HEK293 (cell line): ENCODE results near the gene BTRC.

Source experiments
- CTCF ChIA-PET: fragments of 350-600 bp; formaldehyde crosslinking; extraction: SDS; loops from one replicate; lab custom pipeline; 2021; ENCODE audit warnings: antibody characterized with exemption; lab: Yijun Ruan, JAX
- POLR2A ChIA-PET: fragments of 300-600 bp; formaldehyde crosslinking; extraction: SDS; loops from one replicate; lab custom pipeline; 2020; ENCODE audit warnings: antibody characterized with exemption, inconsistent platforms; lab: Yijun Ruan, JAX
- H3K27ac ChIP-seq: fragments of 200-500 bp; sonication (Bioruptor generic); 2 replicates; pipeline ENCODE4 v1.5.1; 2014; ENCODE audit warnings: low read depth, low read length, control low read depth, inconsistent platforms; ENCODE audit errors: extremely low read depth
- H3K36me3 ChIP-seq, 2 experiments: fragments of 200-500 bp in 1 of 2; sonication (Bioruptor generic) in 1 of 2; 1 replicate in 1 of 2; 2 replicates in 1 of 2; pipeline ENCODE4 v1.5.1; 2014 to 2017; ENCODE audit warnings: inconsistent platforms in 2 of 2, low read length in 2 of 2; ENCODE audit not compliant: control insufficient read depth in 2 of 2, insufficient read depth in 1 of 2
- H3K4me1 ChIP-seq: fragments of 200-500 bp; sonication (Bioruptor generic); 2 replicates; pipeline ENCODE4 v1.5.1; 2014; ENCODE audit warnings: mild to moderate bottlenecking, low read length, inconsistent platforms; ENCODE audit not compliant: control insufficient read depth, insufficient read depth
- H3K4me3 ChIP-seq: 2 replicates; pipeline ENCODE4 v1.5.1; 2011; ENCODE audit warnings: low read depth, mild to moderate bottlenecking, control low read depth, low read length, moderate library complexity
- H3K9me3 ChIP-seq: fragments of 200-500 bp; sonication (Bioruptor generic); 2 replicates; pipeline ENCODE4 v1.5.1; 2014; ENCODE audit warnings: low read depth, low read length, inconsistent platforms; ENCODE audit not compliant: control insufficient read depth, insufficient read depth
- AEBP2 ChIP-seq: fragments of 450-650 bp; formaldehyde crosslinking; IDR thresholded peaks from 2 replicates; pipeline ENCODE4 v1.5.1; 2016; ENCODE audit warnings: missing biosample characterization, missing genetic modification characterization, borderline replicate concordance
- EGR2 ChIP-seq: fragments of 450-650 bp; formaldehyde crosslinking; IDR thresholded peaks from 2 replicates; pipeline ENCODE4 v1.5.1; 2016; ENCODE audit warnings: low read depth, missing biosample characterization, missing genetic modification characterization
- IKZF3 ChIP-seq: fragments of 450-650 bp; IDR thresholded peaks from 2 replicates; pipeline ENCODE4 v1.5.0; 2018; ENCODE audit warnings: missing biosample characterization, mild to moderate bottlenecking, missing genetic modification characterization, moderate library complexity
- PRDM6 ChIP-seq: fragments of 450-650 bp; formaldehyde crosslinking; IDR thresholded peaks from 2 replicates; pipeline ENCODE4 v1.5.1; 2017; ENCODE audit warnings: missing biosample characterization, missing genetic modification characterization
- SP7 ChIP-seq: fragments of 450-650 bp; formaldehyde crosslinking; IDR thresholded peaks from 2 replicates; pipeline ENCODE4 v1.5.1; 2016; ENCODE audit warnings: missing biosample characterization, missing genetic modification characterization
- WT1 ChIP-seq: fragments of 450-650 bp; formaldehyde crosslinking; IDR thresholded peaks from 2 replicates; pipeline ENCODE4 v1.5.1; 2016; ENCODE audit warnings: missing biosample characterization, missing genetic modification characterization
- ZBTB17 ChIP-seq: fragments of 450-650 bp; formaldehyde crosslinking; IDR thresholded peaks from 2 replicates; pipeline ENCODE4 v1.5.1; 2016; ENCODE audit warnings: missing biosample characterization, missing genetic modification characterization
- ZBTB48 ChIP-seq: fragments of 450-650 bp; formaldehyde crosslinking; IDR thresholded peaks from 2 replicates; pipeline ENCODE4 v1.5.1; 2016; ENCODE audit warnings: missing biosample characterization, missing genetic modification characterization
- ZFHX2 ChIP-seq: fragments of 450-650 bp; formaldehyde crosslinking; conservative IDR thresholded peaks from 2 replicates; pipeline ENCODE4 v1.5.1; 2016; ENCODE audit warnings: missing biosample characterization, missing genetic modification characterization
- ZIC2 ChIP-seq: fragments of 450-650 bp; formaldehyde crosslinking; IDR thresholded peaks from 2 replicates; pipeline ENCODE4 v1.5.1; 2016; ENCODE audit warnings: missing biosample characterization, missing genetic modification characterization
- ZNF2 ChIP-seq: fragments of 450-650 bp; formaldehyde crosslinking; IDR thresholded peaks from 2 replicates; pipeline ENCODE4 v1.5.1; 2016; ENCODE audit warnings: missing biosample characterization, missing genetic modification characterization
- ZNF24 ChIP-seq: fragments of 450-650 bp; formaldehyde crosslinking; IDR thresholded peaks from 2 replicates; pipeline ENCODE4 v1.5.1; 2016; ENCODE audit warnings: missing biosample characterization, missing genetic modification characterization
- ZNF274 ChIP-seq, 2 experiments: fragments of 200-500 bp in 1 of 2; fragments of 450-650 bp in 1 of 2; sonication (Bioruptor generic) in 1 of 2; formaldehyde crosslinking in 1 of 2; IDR thresholded peaks; 2 replicates each; pipeline versions ENCODE4 v1.5.1 to v1.6.1; 2014 to 2016; ENCODE audit warnings: borderline replicate concordance in 1 of 2, inconsistent platforms in 1 of 2, low read length in 1 of 2, missing biosample characterization in 1 of 2, missing genetic modification characterization in 1 of 2
- ZNF280D ChIP-seq: fragments of 450-650 bp; formaldehyde crosslinking; IDR thresholded peaks from 2 replicates; pipeline ENCODE4 v1.5.1; 2016; ENCODE audit warnings: missing biosample characterization, missing genetic modification characterization
- ZNF366 ChIP-seq: fragments of 450-650 bp; formaldehyde crosslinking; conservative IDR thresholded peaks from 2 replicates; pipeline ENCODE4 v1.5.1; 2016; ENCODE audit warnings: missing biosample characterization, missing genetic modification characterization
- ZNF513 ChIP-seq: fragments of 450-650 bp; IDR thresholded peaks from 2 replicates; pipeline ENCODE4 v1.5.1; 2018; ENCODE audit warnings: missing biosample characterization, missing genetic modification characterization
- ZNF555 ChIP-seq: fragments of 450-650 bp; formaldehyde crosslinking; conservative IDR thresholded peaks from 2 replicates; pipeline ENCODE4 v1.5.1; 2017; ENCODE audit warnings: missing biosample characterization, mild to moderate bottlenecking, missing genetic modification characterization, inconsistent platforms
- ZNF560 ChIP-seq: fragments of 450-650 bp; formaldehyde crosslinking; IDR thresholded peaks from 2 replicates; pipeline ENCODE4 v1.5.1; 2017; ENCODE audit warnings: missing biosample characterization, missing genetic modification characterization, borderline replicate concordance
- ZNF561 ChIP-seq: fragments of 450-650 bp; IDR thresholded peaks from 2 replicates; pipeline ENCODE4 v1.5.1; 2018; ENCODE audit warnings: missing biosample characterization, missing genetic modification characterization, borderline replicate concordance
- ZNF600 ChIP-seq: fragments of 450-650 bp; formaldehyde crosslinking; IDR thresholded peaks from 2 replicates; pipeline ENCODE4 v1.5.1; 2016; ENCODE audit warnings: missing biosample characterization, missing genetic modification characterization
- ZNF660 ChIP-seq: fragments of 450-650 bp; IDR thresholded peaks from 2 replicates; pipeline ENCODE4 v1.5.1; 2018; ENCODE audit warnings: missing biosample characterization, mild to moderate bottlenecking, missing genetic modification characterization
- ZNF830 ChIP-seq: fragments of 450-650 bp; IDR thresholded peaks from 2 replicates; pipeline ENCODE4 v1.5.0; 2018; ENCODE audit warnings: missing biosample characterization, missing genetic modification characterization, low read depth, mild to moderate bottlenecking, moderate library complexity

BTRC gene

GRCh38 chr10:101466016-101466912, 112.3 kb downstream of the BTRC start:
- TF ChIP-seq ZNF555 (tag by site-specific recombination) (no peak), ZNF513 (tag by site-specific recombination) (0 out of 2 replicates have a peak, but pooled peaks have one; percentile 8), EGR2 (tag by site-specific recombination) (0 out of 2 replicates have a peak, but pooled peaks have one; percentile 17), SP7 (tag by site-specific recombination) (no peak), ZNF280D (tag by site-specific recombination) (no peak), ZFHX2 (tag by site-specific recombination) (peak; percentile 38; the same call in 1 of the 2 replicates), ZNF830 (tag by site-specific recombination) (no peak), ZNF274 (IDR thresholded peaks at IDR 0.05; ENCODE audit: low read length) (no peak), ZNF274 (tag by site-specific recombination; IDR thresholded peaks at IDR 0.05; ENCODE audit: borderline replicate concordance) (no peak), AEBP2 (tag by site-specific recombination) (no peak), ZNF560 (no peak), ZIC2 (tag by site-specific recombination) (peak; percentile 70), PRDM6 (0 out of 2 replicates have a peak, but pooled peaks have one; percentile 32), IKZF3 (tag by site-specific recombination) (no peak)
- TF ChIP-seq, all 188 proteins: peak for 5
- ChIA-PET POLR2A (interaction anchor here (1.2 kb wide), 1 partner anchor 11 kb away, joined by 4 read pairs; no protein-coding TSS in a partner anchor), CTCF (interaction anchor here (0.5 to 4.6 kb wide), 44 partner anchors 9 to 415 kb away, joined by 3 to 63 read pairs (median 5); partner anchors contain the start of gene LBX1)
- H3K27ac ChIP-seq, result no peak overlapping the region
- H3K9me3 ChIP-seq, result no peaks in the 10 kb centered on the region
- no peaks in the 10 kb centered on the region for H3K36me3 ChIP-seq
- H3K4me1 ChIP-seq, result peaks cover 15% of the 10 kb centered on the region
- H3K4me3 ChIP-seq, result no peak overlapping the region

DNA sequence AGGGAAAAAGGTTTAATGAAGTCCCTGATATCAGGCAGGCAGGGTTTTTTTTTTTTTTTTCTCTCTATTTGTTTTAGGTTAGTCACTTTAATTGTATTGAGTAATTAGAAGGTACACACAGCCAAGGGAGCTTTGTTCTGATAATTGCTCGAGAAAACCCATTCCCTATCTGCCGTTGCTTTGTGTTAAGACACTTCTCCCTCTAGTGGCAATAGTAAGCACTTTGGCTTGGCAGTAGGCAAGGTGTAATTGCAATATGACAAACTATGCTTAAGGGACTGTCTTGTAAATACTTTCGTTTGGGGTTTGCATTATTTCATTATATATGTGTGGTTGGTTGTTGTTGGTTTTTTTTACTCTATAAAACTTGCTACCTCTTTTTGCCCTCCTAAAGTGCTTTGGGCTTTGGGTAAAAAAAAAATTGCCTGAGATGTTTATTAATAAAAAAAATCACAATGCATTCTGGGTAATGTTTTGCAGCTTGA, 113.4 kb downstream of the BTRC start:
- ChIA-PET POLR2A (interaction anchor here (0.7 to 1.2 kb wide), 3 partner anchors 12 to 217 kb away, joined by 3 to 5 read pairs (median 4); no protein-coding TSS in a partner anchor), CTCF (interaction anchor here (0.6 to 4.6 kb wide), 60 partner anchors 10 to 815 kb away, joined by 3 to 63 read pairs (median 4); partner anchors contain the start of gene LBX1)
- no peaks in the 10 kb centered on the region for H3K9me3 ChIP-seq
- no peaks in the 10 kb centered on the region for H3K36me3 ChIP-seq
- no peak overlapping the region for H3K4me3 ChIP-seq
- H3K27ac ChIP-seq, result no peak overlapping the region
- H3K4me1 ChIP-seq, result peaks cover 15% of the 10 kb centered on the region
- TF ChIP-seq ZNF366 (tag by site-specific recombination) (0 out of 2 replicates have a peak, but pooled peaks have one; percentile 44), SP7 (tag by site-specific recombination) (peak; percentile 95), WT1 (tag by site-specific recombination) (peak; percentile 53; the same call in 1 of the 2 replicates), ZNF600 (peak; percentile 35; the same call in 1 of the 2 replicates), ZNF660 (peak; percentile 83), ZNF24 (tag by site-specific recombination) (peak; percentile 72), PRDM6 (peak; percentile 90), ZBTB17 (tag by site-specific recombination) (peak; percentile 70; the same call in 1 of the 2 replicates), ZBTB48 (tag by site-specific recombination) (peak; percentile 98), ZNF2 (peak; percentile 87), ZNF561 (0 out of 2 replicates have a peak, but pooled peaks have one; percentile 58)
